ENCODE measurements around the gene TCP11.

Gene TCP11

DNA sequence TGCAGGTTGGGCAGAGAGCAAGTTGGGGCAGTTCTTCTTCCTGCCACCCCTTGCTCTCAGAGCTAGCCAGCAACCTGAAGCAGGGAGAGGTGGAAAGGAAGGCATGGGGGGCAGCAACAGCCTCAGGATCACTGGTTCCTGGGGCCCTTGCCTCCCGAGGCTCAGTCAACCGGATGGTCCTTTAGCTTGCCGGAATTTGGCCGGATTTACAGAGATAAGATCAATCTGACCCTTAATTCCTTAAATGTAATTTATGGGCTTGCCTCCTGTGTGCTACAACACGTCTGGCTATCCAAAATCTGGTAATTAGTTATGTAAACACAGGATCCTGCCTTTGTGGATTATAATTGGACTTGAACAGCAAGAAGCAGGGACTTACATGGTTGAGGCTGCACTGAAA is 19.5 kb upstream of the TCP11 start:
- H3K4me1 ChIP-seq (ENCODE audit: control insufficient read depth, low read depth, low read length), result no peaks in the 10 kb centered on the region

DNA sequence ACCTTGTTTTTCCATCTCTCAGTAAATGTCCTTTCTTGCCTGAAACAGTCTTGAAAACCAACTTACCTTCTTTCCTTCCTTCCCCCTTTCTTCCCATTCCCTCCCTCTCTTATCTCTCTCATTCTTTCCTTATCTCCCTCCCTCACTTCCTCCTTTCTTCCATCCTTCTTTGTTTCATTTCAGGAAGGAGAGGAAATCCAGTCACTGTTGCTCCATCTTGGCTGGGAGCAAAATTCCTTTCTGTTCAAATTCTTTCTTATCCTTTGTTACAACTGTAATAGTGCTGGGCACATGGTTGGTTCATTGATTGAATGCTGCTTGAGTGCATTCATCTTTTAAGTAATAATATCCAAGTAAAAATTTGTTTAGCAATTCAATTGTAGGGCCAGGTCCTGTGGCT is 17.4 kb upstream of the TCP11 start:
- Histone ChIP-seq H3K9ac (ENCODE audit: low read length) (no peak overlapping the region), H3K4me1 (ENCODE audit: control insufficient read depth, low read depth, low read length) (no peaks in the 10 kb centered on the region), H3K4ac (ENCODE audit: low read depth, low read length) (no peak overlapping the region), H3K27ac (ENCODE audit: low read depth, low read length) (no peak overlapping the region), H3K56ac (ENCODE audit: low read length) (no peak overlapping the region), H2BK15ac (replicated peaks; ENCODE audit: low read depth) (no peak overlapping the region), H3K4me3 (ENCODE audit: low read length) (no peak overlapping the region), H2BK120ac (ENCODE audit: low read depth, low read length) (no peak overlapping the region), H2AK5ac (ENCODE audit: low read length) (no peak overlapping the region), H3K36me3 (ENCODE audit: control insufficient read depth, insufficient read depth, low read length) (no peaks in the 10 kb centered on the region), H3K79me2 (ENCODE audit: control insufficient read depth, insufficient read depth, low read length) (no peaks in the 10 kb centered on the region), H3K23ac (ENCODE audit: low read length) (no peak overlapping the region), H3K79me1 (ENCODE audit: low read length) (no peaks in the 10 kb centered on the region), H3K18ac (ENCODE audit: low read length) (no peak overlapping the region), H2BK5ac (ENCODE audit: low read length) (no peak overlapping the region), H4K8ac (ENCODE audit: low read depth, low read length) (no peak overlapping the region), H3K4me2 (ENCODE audit: low read length) (no peak overlapping the region), H4K5ac (ENCODE audit: low read length) (no peak overlapping the region), H3K27me3 (ENCODE audit: insufficient read depth, low read length, poor library complexity) (no peaks in the 10 kb centered on the region)
- DNase-seq, result no peak

More for the DNA sequence above, 19.5 kb upstream of the TCP11 start:
- Histone ChIP-seq H3K79me1 (ENCODE audit: low read length) (no peaks in the 10 kb centered on the region), H3K4ac (ENCODE audit: low read depth, low read length) (no peak overlapping the region), H3K23ac (ENCODE audit: low read length) (no peak overlapping the region), H2AK5ac (ENCODE audit: low read length) (no peak overlapping the region), H2BK120ac (ENCODE audit: low read depth, low read length) (no peak overlapping the region), H3K4me2 (ENCODE audit: low read length) (no peak overlapping the region), H4K8ac (ENCODE audit: low read depth, low read length) (no peak overlapping the region), H3K27ac (ENCODE audit: low read depth, low read length) (no peak overlapping the region), H3K36me3 (ENCODE audit: control insufficient read depth, insufficient read depth, low read length) (no peaks in the 10 kb centered on the region), H3K56ac (ENCODE audit: low read length) (no peak overlapping the region), H3K27me3 (ENCODE audit: insufficient read depth, low read length, poor library complexity) (no peaks in the 10 kb centered on the region), H3K79me2 (ENCODE audit: control insufficient read depth, insufficient read depth, low read length) (no peaks in the 10 kb centered on the region), H3K18ac (ENCODE audit: low read length) (no peak overlapping the region), H3K9ac (ENCODE audit: low read length) (no peak overlapping the region), H4K5ac (ENCODE audit: low read length) (no peak overlapping the region), H2BK15ac (replicated peaks; ENCODE audit: low read depth) (no peak overlapping the region), H3K4me3 (ENCODE audit: low read length) (no peak overlapping the region), H2BK5ac (ENCODE audit: low read length) (no peak overlapping the region)
- no CpG with 5 or more reads among the region's 5 CpGs for WGBS (ENCODE audit: extremely low coverage, insufficient coverage, low lambda C conversion rate)
- DNase-seq, result no peak

DNA sequence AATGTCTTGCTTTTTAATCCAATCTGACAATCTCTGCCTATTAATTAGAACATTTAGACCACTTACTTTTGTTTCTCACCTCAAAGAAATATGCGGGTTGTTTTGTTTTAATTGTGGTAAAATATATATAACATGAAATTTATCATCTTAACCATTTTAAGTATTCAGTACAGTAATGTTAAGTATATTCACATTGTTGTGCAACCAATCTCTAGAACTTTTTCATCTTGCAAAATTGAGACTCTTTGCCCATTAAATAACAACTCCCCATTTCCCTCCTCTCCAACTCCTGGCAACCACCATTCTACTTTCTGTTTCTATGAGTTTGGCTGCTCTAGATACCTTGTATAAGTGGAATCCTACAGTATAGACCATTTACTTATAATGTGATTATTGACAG is 13.8 kb upstream of the TCP11 start:
- no peaks in the 10 kb centered on the region for H3K79me1 ChIP-seq (ENCODE audit: low read length)
- no peak overlapping the region for H4K8ac ChIP-seq (ENCODE audit: low read depth, low read length)
- H2BK5ac ChIP-seq (ENCODE audit: low read length), result no peak overlapping the region
- no peak overlapping the region for H3K23ac ChIP-seq (ENCODE audit: low read length)
- no peak overlapping the region for H3K27ac ChIP-seq (ENCODE audit: low read depth, low read length)
- H3K9ac ChIP-seq (ENCODE audit: low read length), result no peak overlapping the region
- no peak overlapping the region for H4K5ac ChIP-seq (ENCODE audit: low read length)
- H3K4ac ChIP-seq (ENCODE audit: low read depth, low read length), result no peak overlapping the region
- H3K4me2 ChIP-seq (ENCODE audit: low read length), result no peak overlapping the region
- WGBS (ENCODE audit: extremely low coverage, insufficient coverage, low lambda C conversion rate), result no CpG with 5 or more reads among the region's 1 CpG
- H2BK120ac ChIP-seq (ENCODE audit: low read depth, low read length), result no peak overlapping the region
- no peak overlapping the region for H3K56ac ChIP-seq (ENCODE audit: low read length)
- no peaks in the 10 kb centered on the region for H3K79me2 ChIP-seq (ENCODE audit: control insufficient read depth, insufficient read depth, low read length)
- no peaks in the 10 kb centered on the region for H3K27me3 ChIP-seq (ENCODE audit: insufficient read depth, low read length, poor library complexity)
- H2AK5ac ChIP-seq (ENCODE audit: low read length), result no peak overlapping the region
- no peaks in the 10 kb centered on the region for H3K4me1 ChIP-seq (ENCODE audit: control insufficient read depth, low read depth, low read length)
- H3K18ac ChIP-seq (ENCODE audit: low read length), result no peak overlapping the region
- no peak overlapping the region for H3K4me3 ChIP-seq (ENCODE audit: low read length)
- no peak for DNase-seq
- no peaks in the 10 kb centered on the region for H3K36me3 ChIP-seq (ENCODE audit: control insufficient read depth, insufficient read depth, low read length)
- no peak overlapping the region for H2BK15ac ChIP-seq (replicated peaks; ENCODE audit: low read depth)

DNA sequence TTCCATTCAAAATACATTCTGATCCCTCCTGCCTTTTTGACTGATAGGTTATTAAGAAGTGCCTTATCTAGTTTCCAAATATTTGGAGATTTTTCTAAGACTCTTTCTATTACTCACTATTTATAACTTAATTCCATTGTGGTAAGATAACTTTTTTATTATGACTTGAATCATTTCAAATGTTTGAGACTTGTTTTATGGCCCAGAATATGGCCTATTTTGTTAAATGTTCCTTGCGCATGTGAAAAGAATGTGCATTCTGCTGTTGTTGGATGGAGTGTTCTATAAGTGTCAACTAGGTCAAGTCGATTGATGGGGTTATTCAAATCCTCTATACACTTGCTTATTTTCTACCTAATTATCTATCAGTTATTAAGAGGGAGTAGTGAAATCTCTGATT is 13.1 kb upstream of the TCP11 start:
- Histone ChIP-seq H2AK5ac (ENCODE audit: low read length) (no peak overlapping the region), H3K56ac (ENCODE audit: low read length) (no peak overlapping the region), H2BK15ac (replicated peaks; ENCODE audit: low read depth) (no peak overlapping the region), H3K4ac (ENCODE audit: low read depth, low read length) (no peak overlapping the region), H3K79me2 (ENCODE audit: control insufficient read depth, insufficient read depth, low read length) (no peaks in the 10 kb centered on the region), H2BK120ac (ENCODE audit: low read depth, low read length) (no peak overlapping the region), H3K4me1 (ENCODE audit: control insufficient read depth, low read depth, low read length) (no peaks in the 10 kb centered on the region), H3K4me2 (ENCODE audit: low read length) (no peak overlapping the region), H3K79me1 (ENCODE audit: low read length) (no peaks in the 10 kb centered on the region), H3K18ac (ENCODE audit: low read length) (no peak overlapping the region), H3K36me3 (ENCODE audit: control insufficient read depth, insufficient read depth, low read length) (no peaks in the 10 kb centered on the region), H3K9ac (ENCODE audit: low read length) (no peak overlapping the region), H3K4me3 (ENCODE audit: low read length) (no peak overlapping the region), H4K5ac (ENCODE audit: low read length) (no peak overlapping the region), H4K8ac (ENCODE audit: low read depth, low read length) (no peak overlapping the region), H2BK5ac (ENCODE audit: low read length) (no peak overlapping the region), H3K23ac (ENCODE audit: low read length) (no peak overlapping the region), H3K27me3 (ENCODE audit: insufficient read depth, low read length, poor library complexity) (no peaks in the 10 kb centered on the region), H3K27ac (ENCODE audit: low read depth, low read length) (no peak overlapping the region)
- WGBS (ENCODE audit: extremely low coverage, insufficient coverage, low lambda C conversion rate), result no CpG with 5 or more reads among the region's 2 CpGs
- no peak for DNase-seq

DNA sequence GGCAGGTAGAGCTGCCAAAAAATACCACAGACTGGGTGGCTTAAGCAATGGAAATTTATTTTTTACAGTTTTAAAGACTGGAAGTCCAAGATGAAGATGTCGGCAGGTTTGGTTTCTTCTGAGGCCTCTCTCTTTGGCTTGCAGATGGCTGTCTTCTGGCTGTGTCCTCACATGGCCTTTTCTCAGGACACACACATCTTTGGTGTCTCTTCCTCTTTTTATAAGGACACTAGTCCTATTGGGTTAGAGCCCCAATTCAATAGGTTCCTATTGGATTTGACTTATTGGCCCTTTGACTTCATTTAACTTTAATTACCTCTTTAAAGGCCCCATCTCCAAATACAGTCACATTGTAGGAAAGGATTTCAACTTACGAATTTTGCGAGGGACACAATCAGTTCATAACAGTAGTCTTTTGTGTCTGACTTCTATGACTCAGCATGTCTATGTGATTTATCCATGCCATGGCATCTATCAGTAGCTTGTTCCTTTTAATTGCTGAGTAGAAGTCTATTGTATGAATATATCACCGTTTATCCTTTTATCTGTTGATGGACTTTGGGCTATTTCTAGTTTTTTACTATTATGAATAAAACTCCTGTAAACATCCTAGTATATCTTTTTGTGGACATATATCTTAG is 11.0 kb upstream of the TCP11 start:
- no peak for DNase-seq
- H2AK5ac ChIP-seq (ENCODE audit: low read length), result no peak overlapping the region
- H2BK5ac ChIP-seq (ENCODE audit: low read length), result no peak overlapping the region
- no peak overlapping the region for H3K4ac ChIP-seq (ENCODE audit: low read depth, low read length)
- H2BK15ac ChIP-seq (replicated peaks; ENCODE audit: low read depth), result no peak overlapping the region
- no peaks in the 10 kb centered on the region for H3K79me1 ChIP-seq (ENCODE audit: low read length)
- no peak overlapping the region for H4K8ac ChIP-seq (ENCODE audit: low read depth, low read length)
- no peaks in the 10 kb centered on the region for H3K36me3 ChIP-seq (ENCODE audit: control insufficient read depth, insufficient read depth, low read length)
- H3K4me1 ChIP-seq (ENCODE audit: control insufficient read depth, low read depth, low read length), result no peaks in the 10 kb centered on the region
- no peak overlapping the region for H2BK120ac ChIP-seq (ENCODE audit: low read depth, low read length)
- H3K4me3 ChIP-seq (ENCODE audit: low read length), result no peak overlapping the region
- H3K18ac ChIP-seq (ENCODE audit: low read length), result no peak overlapping the region
- no peaks in the 10 kb centered on the region for H3K79me2 ChIP-seq (ENCODE audit: control insufficient read depth, insufficient read depth, low read length)
- H4K5ac ChIP-seq (ENCODE audit: low read length), result no peak overlapping the region
- H3K23ac ChIP-seq (ENCODE audit: low read length), result no peak overlapping the region
- no peak overlapping the region for H3K4me2 ChIP-seq (ENCODE audit: low read length)
- H3K27ac ChIP-seq (ENCODE audit: low read depth, low read length), result no peak overlapping the region
- H3K56ac ChIP-seq (ENCODE audit: low read length), result no peak overlapping the region
- no CpG with 5 or more reads among the region's 4 CpGs for WGBS (ENCODE audit: extremely low coverage, insufficient coverage, low lambda C conversion rate)
- H3K27me3 ChIP-seq (ENCODE audit: insufficient read depth, low read length, poor library complexity), result no peaks in the 10 kb centered on the region
- no peak overlapping the region for H3K9ac ChIP-seq (ENCODE audit: low read length)

DNA sequence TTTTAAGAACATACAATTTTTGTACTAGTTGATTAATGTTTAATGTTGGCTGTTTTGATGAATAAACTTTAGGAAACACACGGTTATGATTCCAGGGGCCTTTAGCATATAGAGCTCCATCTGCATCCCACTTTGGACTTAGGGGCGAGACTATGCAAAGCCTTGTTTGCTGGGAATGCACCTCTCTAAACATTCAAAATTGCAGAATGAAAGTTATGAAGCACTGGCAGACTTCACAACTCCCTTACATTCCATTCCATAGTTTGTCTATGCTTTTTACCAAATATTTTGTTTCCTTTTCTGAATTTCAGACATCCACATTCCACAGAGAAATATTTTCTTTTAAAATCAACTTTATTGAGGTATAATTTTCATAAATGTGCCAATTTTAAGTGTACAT is 10.3 kb upstream of the TCP11 start:
- Histone ChIP-seq H3K56ac (ENCODE audit: low read length) (no peak overlapping the region), H3K36me3 (ENCODE audit: control insufficient read depth, insufficient read depth, low read length) (no peaks in the 10 kb centered on the region), H3K9ac (ENCODE audit: low read length) (no peak overlapping the region), H4K5ac (ENCODE audit: low read length) (no peak overlapping the region), H3K23ac (ENCODE audit: low read length) (no peak overlapping the region), H3K4me3 (ENCODE audit: low read length) (no peak overlapping the region), H3K27ac (ENCODE audit: low read depth, low read length) (no peak overlapping the region), H3K27me3 (ENCODE audit: insufficient read depth, low read length, poor library complexity) (no peaks in the 10 kb centered on the region), H3K4ac (ENCODE audit: low read depth, low read length) (no peak overlapping the region), H2BK15ac (replicated peaks; ENCODE audit: low read depth) (no peak overlapping the region), H3K4me2 (ENCODE audit: low read length) (no peak overlapping the region), H2BK120ac (ENCODE audit: low read depth, low read length) (no peak overlapping the region), H2BK5ac (ENCODE audit: low read length) (no peak overlapping the region), H2AK5ac (ENCODE audit: low read length) (no peak overlapping the region), H4K8ac (ENCODE audit: low read depth, low read length) (no peak overlapping the region), H3K18ac (ENCODE audit: low read length) (no peak overlapping the region), H3K79me1 (ENCODE audit: low read length) (no peaks in the 10 kb centered on the region), H3K79me2 (ENCODE audit: control insufficient read depth, insufficient read depth, low read length) (no peaks in the 10 kb centered on the region), H3K4me1 (ENCODE audit: control insufficient read depth, low read depth, low read length) (no peaks in the 10 kb centered on the region)
- whole genome bisulfite sequencing (ENCODE audit: extremely low coverage, insufficient coverage, low lambda C conversion rate), result no CpG with 5 or more reads among the region's 2 CpGs
- no peak for DNase-seq

Measured in mesendoderm (in vitro differentiated cells).